AG04450 (cell line): ENCODE measurements around the gene AMBRA1. TPM values are rescaled to one million over a fixed set of nuclear protein-coding genes. Genes with fewer than 3 reads are reported as not detected.

Experiments
- CTCF ChIA-PET: fragments of 300-600, 350-600 bp; formaldehyde crosslinking; extraction: SDS; loops from one replicate; lab custom pipeline; 2022; ENCODE audit warnings: antibody characterized with exemption, inconsistent platforms; lab: Charles Lee
- POLR2A ChIA-PET: fragments of 350-600 bp; formaldehyde crosslinking; extraction: SDS; loops from one replicate; lab custom pipeline; 2021; ENCODE audit warnings: antibody characterized with exemption, inconsistent platforms; lab: Yijun Ruan, JAX
- DNase-seq: peaks from one replicate; pipeline ENCODE4 v3.0.0-alpha.2; 2011; ENCODE audit warnings: low read depth, low spot score
- H3K27ac ChIP-seq: one replicate; pipeline ENCODE4 v1.5.1; 2012; ENCODE audit warnings: low read depth, low read length, control low read depth
- H3K27me3 ChIP-seq: one replicate; pipeline ENCODE4 v1.6.0; 2012; ENCODE audit warnings: low read length; ENCODE audit not compliant: control insufficient read depth, insufficient read depth
- H3K4me3 ChIP-seq: 2 replicates; pipeline ENCODE4 v1.5.1; 2011; ENCODE audit warnings: mild to moderate bottlenecking, low read depth, low read length, control low read depth
- H3K9me3 ChIP-seq: 2 replicates; pipeline ENCODE4 v1.5.1; 2012; ENCODE audit warnings: low read length; ENCODE audit not compliant: control insufficient read depth, insufficient read depth
- polyA plus RNA-seq: library from polyadenylated mRNA; depleted of rRNA; stranded (reverse); fragments of >200 nt; gene quantifications from 2 replicates; pipeline ENCODE4 v1.2.3, GENCODE V29; 2011
- TF ChIP-seq, protein P1 (sequence below): IDR thresholded peaks from 2 replicates; pipeline ENCODE4 v1.5.1; 2011; ENCODE audit warnings: low read depth, low read length, control low read depth, inconsistent platforms

Gene AMBRA1
- polyA plus RNA-seq, 1 experiment, result 12.8 TPM

DNA sequence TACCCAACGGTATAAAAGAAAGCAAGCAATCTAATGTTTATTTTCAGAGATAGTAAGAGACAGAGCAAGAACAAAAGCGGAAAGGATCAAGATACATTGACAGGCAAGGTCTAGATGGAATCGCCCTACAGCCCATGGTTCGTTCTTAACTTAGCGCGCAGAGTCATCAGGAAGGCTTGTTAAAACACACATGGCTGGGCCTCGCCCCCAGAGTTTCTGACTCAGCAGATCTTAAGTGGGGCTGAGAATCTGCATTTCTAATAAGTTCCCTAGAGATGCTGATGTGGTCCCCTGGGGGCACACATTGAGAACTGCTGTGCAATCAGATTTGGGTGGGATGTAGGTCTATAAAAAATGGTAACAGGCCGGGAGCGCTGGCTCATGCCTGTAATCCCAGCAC lies 166.5 kb downstream of the AMBRA1 start:
- TF ChIP-seq, protein P1, sequence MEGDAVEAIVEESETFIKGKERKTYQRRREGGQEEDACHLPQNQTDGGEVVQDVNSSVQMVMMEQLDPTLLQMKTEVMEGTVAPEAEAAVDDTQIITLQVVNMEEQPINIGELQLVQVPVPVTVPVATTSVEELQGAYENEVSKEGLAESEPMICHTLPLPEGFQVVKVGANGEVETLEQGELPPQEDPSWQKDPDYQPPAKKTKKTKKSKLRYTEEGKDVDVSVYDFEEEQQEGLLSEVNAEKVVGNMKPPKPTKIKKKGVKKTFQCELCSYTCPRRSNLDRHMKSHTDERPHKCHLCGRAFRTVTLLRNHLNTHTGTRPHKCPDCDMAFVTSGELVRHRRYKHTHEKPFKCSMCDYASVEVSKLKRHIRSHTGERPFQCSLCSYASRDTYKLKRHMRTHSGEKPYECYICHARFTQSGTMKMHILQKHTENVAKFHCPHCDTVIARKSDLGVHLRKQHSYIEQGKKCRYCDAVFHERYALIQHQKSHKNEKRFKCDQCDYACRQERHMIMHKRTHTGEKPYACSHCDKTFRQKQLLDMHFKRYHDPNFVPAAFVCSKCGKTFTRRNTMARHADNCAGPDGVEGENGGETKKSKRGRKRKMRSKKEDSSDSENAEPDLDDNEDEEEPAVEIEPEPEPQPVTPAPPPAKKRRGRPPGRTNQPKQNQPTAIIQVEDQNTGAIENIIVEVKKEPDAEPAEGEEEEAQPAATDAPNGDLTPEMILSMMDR, result no peak
- DNase-seq, result no peak
- Histone ChIP-seq H3K27me3 (no peaks in the 10 kb centered on the region), H3K9me3 (no peaks in the 10 kb centered on the region), H3K27ac (no peak overlapping the region), H3K4me3 (no peak overlapping the region)
- ChIA-PET CTCF (no interaction called here), POLR2A (no interaction called here)

DNA sequence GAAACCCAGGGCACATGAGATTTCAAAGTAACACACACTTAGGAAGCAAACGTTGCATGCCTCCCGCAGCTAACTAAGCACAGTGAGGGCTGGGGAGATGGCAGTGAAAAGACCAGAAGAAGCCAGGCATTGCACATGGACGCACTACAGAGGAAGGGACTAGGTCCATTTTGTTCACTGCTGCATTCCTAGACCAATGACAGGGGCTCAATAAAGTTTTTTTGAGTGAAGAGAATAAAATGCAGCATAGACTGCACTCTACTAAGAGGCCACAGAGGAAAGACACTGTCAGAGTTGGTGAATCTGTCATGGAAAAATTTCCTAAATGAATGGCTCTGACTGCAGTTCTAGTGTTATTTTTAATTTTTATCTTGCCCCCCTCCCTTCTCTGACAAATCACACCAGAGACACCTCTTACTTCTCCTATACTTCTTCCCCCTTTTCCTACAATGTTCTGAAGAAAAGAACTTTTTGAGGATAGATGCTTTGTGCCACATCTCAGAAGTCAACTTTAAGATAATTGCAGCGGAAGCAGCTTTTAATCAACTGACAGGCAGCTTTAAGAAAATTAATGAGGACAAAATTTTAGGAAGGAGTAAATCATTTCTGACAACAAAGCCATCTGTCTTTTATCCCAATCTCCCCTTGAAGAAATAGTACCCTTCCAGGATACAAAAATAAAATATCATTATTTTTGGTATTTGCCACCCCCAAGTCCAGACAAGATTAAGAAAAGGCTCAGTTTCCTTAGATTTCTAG lies 167.4 kb downstream of the AMBRA1 start:
- ChIA-PET CTCF (interaction anchor here (1.3 kb wide), 1 partner anchor 103 kb away, joined by 3 read pairs; no protein-coding TSS in a partner anchor), POLR2A (no interaction called here)
- no peak for DNase-seq
- TF ChIP-seq, protein P1, result no peak
- H3K9me3 ChIP-seq, result no peaks in the 10 kb centered on the region
- no peak overlapping the region for H3K27ac ChIP-seq
- H3K4me3 ChIP-seq, result no peak overlapping the region
- no peaks in the 10 kb centered on the region for H3K27me3 ChIP-seq

DNA sequence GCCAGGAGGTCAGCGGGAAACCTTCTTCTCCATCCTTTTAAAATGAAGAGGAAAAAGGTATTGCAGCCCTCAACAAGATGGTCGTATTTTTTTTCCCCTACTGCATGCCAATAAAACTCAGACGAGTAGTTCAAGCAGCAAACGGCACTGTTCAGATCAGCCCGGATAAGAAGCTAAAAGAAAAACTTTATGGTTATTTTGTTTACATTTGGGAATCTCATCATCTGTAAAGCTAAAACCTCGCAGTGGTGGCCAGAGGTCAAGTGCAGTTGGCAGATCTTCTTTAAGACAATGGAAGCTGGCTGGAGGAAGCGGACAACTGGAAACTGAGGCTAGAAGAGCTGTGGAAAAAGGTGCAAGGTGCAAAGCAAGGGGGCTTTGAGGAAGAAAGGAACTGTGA lies 171.2 kb downstream of the AMBRA1 start:
- TF ChIP-seq, protein P1, result no peak
- no peak for DNase-seq
- H3K27me3 ChIP-seq, result no peaks in the 10 kb centered on the region
- no peak overlapping the region for H3K27ac ChIP-seq
- ChIA-PET POLR2A (no interaction called here), CTCF (interaction anchor here (0.6 to 1.0 kb wide), 2 partner anchors 12 to 125 kb away, joined by 3 read pairs; no protein-coding TSS in a partner anchor)
- H3K4me3 ChIP-seq, result no peak overlapping the region
- no peaks in the 10 kb centered on the region for H3K9me3 ChIP-seq

DNA sequence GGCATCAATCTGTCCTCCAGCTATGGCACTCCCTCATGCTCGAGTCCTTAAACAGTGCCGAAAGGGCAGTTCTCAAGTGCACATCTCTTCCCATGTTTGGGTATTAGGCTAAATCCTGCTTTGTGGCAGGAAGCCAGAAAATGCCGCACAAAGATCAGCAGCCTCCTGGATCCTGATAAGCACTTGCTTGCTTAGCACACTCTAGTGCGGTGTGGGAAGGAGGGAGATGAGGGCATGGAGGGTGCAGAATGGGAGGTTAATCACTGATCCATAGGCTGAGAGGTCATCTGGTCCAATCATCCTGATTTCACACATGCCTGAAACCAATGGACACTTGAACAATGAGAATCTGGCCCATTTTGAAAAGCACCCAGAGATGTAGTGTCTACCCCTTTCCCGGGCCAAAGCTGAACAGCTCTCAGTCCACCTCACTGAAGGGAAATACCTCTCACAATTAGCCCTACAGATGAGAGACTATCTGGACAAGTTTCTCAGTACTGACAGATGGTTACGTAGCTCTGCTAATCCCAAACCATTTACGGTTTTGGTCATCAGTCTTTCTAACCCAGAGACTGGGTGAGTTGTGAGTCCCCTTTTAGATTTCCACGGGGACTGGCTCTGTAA lies 172.5 kb downstream of the AMBRA1 start:
- DNase-seq, result no peak
- Histone ChIP-seq H3K27me3 (no peaks in the 10 kb centered on the region), H3K9me3 (no peaks in the 10 kb centered on the region), H3K27ac (no peak overlapping the region), H3K4me3 (no peak overlapping the region)
- TF ChIP-seq, protein P1, result no peak
- CTCF ChIA-PET, result interaction anchor here (1.0 kb wide), 1 partner anchor 11 kb away, joined by 3 read pairs; no protein-coding TSS in a partner anchor
- POLR2A ChIA-PET, result no interaction called here

DNA sequence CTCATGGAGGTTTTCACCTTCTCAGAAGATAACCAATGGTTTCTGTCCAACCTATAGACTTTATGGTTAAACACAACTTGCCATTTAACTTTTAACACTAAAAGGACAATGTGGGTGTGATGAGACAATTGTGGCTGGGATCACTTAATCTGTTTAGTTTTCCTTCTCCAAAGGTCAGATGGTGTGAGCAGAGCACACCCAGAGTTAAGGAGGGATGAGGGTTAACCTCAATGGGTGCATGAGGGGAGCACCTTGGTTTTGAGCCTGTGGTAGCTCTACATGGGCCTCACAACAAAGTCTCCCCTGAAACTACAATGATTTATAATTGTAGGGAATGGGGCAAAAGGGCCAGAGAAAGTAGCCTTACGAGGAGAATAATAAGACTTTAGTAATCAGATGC lies 173.3 kb downstream of the AMBRA1 start:
- ChIA-PET CTCF (no interaction called here), POLR2A (interaction anchor here (0.5 kb wide), 1 partner anchor 131 kb away, joined by 7 read pairs; no protein-coding TSS in a partner anchor)
- TF ChIP-seq, protein P1, result no peak
- no peak overlapping the region for H3K4me3 ChIP-seq
- no peak overlapping the region for H3K27ac ChIP-seq
- H3K27me3 ChIP-seq, result no peaks in the 10 kb centered on the region
- H3K9me3 ChIP-seq, result no peaks in the 10 kb centered on the region
- DNase-seq, result no peak
